ENCODE measurements around the gene ADAMTSL4.
A peak's percentile ranks its signal among the peaks of the same experiment; 100 is the strongest.

ADAMTSL4 gene

DNA sequence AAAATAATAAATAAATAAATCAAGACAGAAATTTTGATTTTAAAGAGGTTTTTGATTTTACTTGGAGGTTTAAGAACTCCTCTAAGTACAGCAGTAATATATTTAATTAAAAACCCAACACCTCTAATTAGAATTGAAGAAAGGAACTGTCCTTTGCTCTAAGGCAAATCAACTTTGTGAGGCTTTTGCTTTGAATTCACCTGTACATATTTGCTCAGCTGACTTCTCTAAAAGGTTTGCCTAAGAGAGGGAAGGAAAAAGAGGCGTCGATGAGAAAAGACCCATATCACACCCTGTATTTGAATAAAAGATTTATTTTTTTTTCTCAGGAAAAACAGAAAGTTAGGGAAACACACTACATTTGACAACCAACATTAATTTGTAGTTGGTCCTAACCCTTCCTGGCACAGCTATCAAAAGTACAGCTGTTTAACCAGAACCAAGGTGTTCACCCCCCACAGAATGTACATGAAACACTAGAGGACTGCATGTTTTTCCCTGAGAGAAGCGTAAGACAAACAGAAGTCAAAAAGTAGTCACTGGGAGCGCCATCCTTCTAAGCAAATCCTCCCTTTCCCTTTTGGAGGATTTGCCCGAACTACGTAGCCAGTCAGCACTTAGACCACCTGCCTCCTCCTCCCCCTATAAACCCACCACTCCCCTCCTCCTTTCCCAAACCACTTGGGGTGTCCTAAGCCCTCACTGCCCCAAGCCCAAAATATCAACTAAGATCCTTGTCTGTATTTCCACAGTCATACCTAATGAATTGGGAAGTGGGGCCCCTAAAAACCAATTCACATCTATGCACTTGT lies 25.3 kb downstream of the ADAMTSL4 start:
- no peak overlapping the region for H3K27ac ChIP-seq
- no peak overlapping the region for H3K4me3 ChIP-seq (ENCODE audit: low read depth, low read length)
- TF ChIP-seq, protein P1, sequence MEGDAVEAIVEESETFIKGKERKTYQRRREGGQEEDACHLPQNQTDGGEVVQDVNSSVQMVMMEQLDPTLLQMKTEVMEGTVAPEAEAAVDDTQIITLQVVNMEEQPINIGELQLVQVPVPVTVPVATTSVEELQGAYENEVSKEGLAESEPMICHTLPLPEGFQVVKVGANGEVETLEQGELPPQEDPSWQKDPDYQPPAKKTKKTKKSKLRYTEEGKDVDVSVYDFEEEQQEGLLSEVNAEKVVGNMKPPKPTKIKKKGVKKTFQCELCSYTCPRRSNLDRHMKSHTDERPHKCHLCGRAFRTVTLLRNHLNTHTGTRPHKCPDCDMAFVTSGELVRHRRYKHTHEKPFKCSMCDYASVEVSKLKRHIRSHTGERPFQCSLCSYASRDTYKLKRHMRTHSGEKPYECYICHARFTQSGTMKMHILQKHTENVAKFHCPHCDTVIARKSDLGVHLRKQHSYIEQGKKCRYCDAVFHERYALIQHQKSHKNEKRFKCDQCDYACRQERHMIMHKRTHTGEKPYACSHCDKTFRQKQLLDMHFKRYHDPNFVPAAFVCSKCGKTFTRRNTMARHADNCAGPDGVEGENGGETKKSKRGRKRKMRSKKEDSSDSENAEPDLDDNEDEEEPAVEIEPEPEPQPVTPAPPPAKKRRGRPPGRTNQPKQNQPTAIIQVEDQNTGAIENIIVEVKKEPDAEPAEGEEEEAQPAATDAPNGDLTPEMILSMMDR (IDR thresholded peaks at IDR 0.05; ENCODE audit: low read depth, low read length), result no peak
- H3K27me3 ChIP-seq (ENCODE audit: insufficient read depth, low read depth, severe bottlenecking), result no peaks in the 10 kb centered on the region
- DNase-seq, result no peak
- peaks cover 75% of the 10 kb centered on the region for H3K36me3 ChIP-seq
- H3K9me3 ChIP-seq (ENCODE audit: severe bottlenecking), result no peaks in the 10 kb centered on the region

DNA sequence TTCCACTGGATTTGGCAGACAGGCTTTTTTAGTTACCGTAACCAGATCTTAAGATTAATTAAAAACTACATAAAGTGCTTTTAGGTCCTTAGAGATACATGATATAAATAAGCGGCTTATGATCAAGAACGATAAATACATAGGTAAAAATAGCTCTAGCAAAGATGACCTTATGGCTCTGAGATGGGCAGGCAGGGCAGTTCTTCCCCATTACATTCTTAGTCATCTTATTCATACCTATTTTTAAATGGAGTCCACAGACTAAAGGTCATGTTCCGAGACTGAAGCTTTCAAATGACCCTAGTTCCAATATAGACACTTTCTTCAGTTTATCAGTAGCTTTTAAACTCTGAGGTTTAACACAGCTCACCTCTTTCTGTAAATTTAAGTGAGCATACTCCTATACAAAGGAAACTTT lies 25.9 kb downstream of the ADAMTSL4 start:
- TF ChIP-seq, protein P1 (IDR thresholded peaks at IDR 0.05; ENCODE audit: low read depth, low read length), result no peak
- H3K36me3 ChIP-seq, result peaks cover 75% of the 10 kb centered on the region
- H3K27ac ChIP-seq, result no peak overlapping the region
- no peak overlapping the region for H3K4me3 ChIP-seq (ENCODE audit: low read depth, low read length)
- H3K9me3 ChIP-seq (ENCODE audit: severe bottlenecking), result no peaks in the 10 kb centered on the region
- DNase-seq, result no peak
- no peaks in the 10 kb centered on the region for H3K27me3 ChIP-seq (ENCODE audit: insufficient read depth, low read depth, severe bottlenecking)

DNA sequence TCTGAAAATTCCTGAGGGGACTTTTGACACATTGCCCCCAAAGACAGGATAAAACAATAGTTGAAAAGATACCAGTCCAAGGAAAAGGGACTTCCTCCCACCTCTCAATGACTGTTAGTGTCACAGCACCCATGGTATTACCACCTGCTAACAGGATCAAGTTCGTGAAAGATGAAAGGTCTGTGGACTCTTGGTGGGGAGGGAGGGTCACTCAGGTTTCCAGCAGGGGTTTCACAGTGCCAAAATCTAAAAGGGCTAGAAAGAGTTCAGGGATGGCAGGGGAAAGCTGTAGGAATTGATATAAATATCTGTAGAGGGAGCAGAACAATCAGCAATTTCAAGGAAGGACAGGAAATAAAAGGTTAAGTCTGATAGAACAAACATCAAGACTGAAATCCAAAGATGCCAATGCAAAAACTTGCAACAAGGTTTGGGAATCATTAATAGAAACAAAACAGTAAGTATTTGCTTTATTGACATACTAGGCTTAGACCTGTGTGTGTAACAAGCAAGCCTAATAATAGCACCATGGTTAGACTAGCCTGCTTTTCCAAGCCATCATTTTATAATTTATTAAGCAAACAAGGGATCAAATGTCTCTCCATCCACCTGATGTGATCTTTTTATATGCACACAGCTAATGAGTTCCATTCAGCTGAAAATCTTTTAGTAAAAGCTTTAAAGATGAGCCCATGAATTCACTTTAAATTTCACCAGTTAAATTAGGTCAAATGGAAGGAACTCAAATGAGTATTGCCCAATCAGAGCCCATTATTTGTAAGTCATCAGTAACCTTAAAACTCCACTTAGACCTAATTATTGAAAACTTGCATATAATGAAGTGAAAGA lies 26.5 kb downstream of the ADAMTSL4 start:
- TF ChIP-seq, protein P1 (IDR thresholded peaks at IDR 0.05; ENCODE audit: low read depth, low read length), result no peak
- Histone ChIP-seq H3K27ac (no peak overlapping the region), H3K9me3 (ENCODE audit: severe bottlenecking) (no peaks in the 10 kb centered on the region), H3K36me3 (peaks cover 75% of the 10 kb centered on the region), H3K27me3 (ENCODE audit: insufficient read depth, low read depth, severe bottlenecking) (no peaks in the 10 kb centered on the region), H3K4me3 (ENCODE audit: low read depth, low read length) (no peak overlapping the region)
- DNase-seq, result no peak

DNA sequence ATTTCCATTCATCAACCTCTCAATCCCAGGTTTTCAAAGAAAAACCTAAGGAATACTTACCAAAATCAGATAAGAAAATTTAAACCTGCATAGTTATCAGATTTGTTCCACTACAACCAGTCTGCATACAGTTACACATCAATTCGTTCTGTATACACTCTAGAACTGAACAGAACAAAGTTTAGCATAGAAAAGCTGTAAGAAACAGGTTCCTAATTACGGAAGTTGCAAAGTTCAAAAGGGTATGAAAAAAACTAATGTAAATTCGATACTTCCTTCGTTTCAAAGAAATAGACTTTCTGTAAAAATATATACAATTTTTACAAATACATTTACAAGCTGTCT lies 27.1 kb downstream of the ADAMTSL4 start:
- no peak overlapping the region for H3K4me3 ChIP-seq (ENCODE audit: low read depth, low read length)
- TF ChIP-seq, protein P1 (IDR thresholded peaks at IDR 0.05; ENCODE audit: low read depth, low read length), result no peak
- no peaks in the 10 kb centered on the region for H3K9me3 ChIP-seq (ENCODE audit: severe bottlenecking)
- peaks cover 75% of the 10 kb centered on the region for H3K36me3 ChIP-seq
- H3K27ac ChIP-seq, result no peak overlapping the region
- no peak for DNase-seq
- no peaks in the 10 kb centered on the region for H3K27me3 ChIP-seq (ENCODE audit: insufficient read depth, low read depth, severe bottlenecking)

DNA sequence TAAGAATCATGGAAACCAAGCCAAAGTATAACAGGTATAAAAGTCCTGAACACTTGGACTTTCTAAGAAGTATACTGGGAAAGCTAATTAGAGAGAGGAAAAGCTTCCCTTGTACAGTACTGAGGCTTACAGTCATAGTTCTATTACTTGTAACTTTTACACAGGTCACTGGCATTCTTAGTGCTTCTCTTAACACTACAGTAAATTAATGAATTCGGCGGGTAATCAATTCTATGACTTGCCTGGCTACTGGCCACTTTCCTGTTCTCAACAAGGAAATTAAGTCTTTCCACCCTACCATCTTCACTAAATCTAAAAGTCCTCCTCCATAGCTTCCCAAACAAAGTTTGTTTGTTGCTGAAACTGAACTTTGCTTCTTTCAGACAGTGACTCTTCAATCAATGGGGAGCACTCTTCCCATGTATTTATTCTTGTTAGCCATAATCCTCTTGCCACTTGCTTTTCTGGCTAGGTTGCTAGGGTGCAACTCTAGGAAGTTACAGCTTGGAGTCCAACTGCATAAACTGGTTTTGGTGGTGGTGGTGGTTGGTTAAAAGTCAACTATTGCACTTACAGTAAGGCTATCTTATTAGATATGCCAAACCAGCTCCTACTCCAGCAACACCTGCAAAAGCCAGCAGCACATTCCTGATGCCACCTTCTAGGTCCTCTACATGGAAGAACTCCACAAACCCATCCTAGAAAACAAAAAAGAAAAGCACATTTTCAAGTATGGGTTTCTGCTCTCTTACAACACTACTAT lies 27.8 kb downstream of the ADAMTSL4 start:
- TF ChIP-seq, protein P1 (IDR thresholded peaks at IDR 0.05; ENCODE audit: low read depth, low read length), result no peak
- no peaks in the 10 kb centered on the region for H3K9me3 ChIP-seq (ENCODE audit: severe bottlenecking)
- no peak for DNase-seq

More for the DNA sequence above, 27.8 kb downstream of the ADAMTSL4 start:
- Histone ChIP-seq H3K27me3 (ENCODE audit: insufficient read depth, low read depth, severe bottlenecking) (no peaks in the 10 kb centered on the region), H3K27ac (peak overlapping the region; percentile 99; the same call in 1 of the 2 replicates), H3K36me3 (peaks cover 73% of the 10 kb centered on the region), H3K4me3 (ENCODE audit: low read depth, low read length) (peak overlapping the region; percentile 89)
